Measurements from ENCODE around the gene TBCE.
"Not testable (repeated sequence)": the region's sequence is repeated elsewhere in the genome, so short reads cannot be mapped to it uniquely, and the experiment has no call there.

TBCE gene

DNA sequence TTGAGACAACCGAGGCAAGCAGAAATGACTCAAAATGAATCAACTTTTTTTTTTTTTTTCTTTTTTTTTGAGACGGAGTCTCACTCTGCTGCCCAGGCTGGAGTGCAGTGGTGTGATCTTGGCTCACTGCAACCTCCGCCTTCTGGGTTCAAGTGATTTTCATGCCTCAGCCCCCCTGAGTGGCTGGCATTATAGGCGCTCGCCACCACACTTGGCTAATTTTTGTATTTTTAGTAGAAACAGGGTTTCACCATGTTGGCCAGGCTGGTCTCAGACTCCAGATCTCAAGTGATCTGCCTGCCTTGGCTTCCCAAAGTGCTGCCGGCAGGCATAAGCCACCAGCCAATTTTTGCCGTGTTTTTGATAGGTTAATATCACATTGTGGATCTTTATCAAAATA is 90.6 kb downstream of the TBCE start:
- not testable (repeated sequence) for DNase-seq

- no peak for DNase-seq
These were observed 93.5 kb downstream of the TBCE start for GRCh38 chr1:235460770-235461169.

- DNase-seq, result no peak
These were observed 94.7 kb downstream of the TBCE start for GRCh38 chr1:235461954-235462353.

GRCh38 chr1:235462832-235463231 is 95.6 kb downstream of the TBCE start:
- not testable (repeated sequence) for DNase-seq

GRCh38 chr1:235465066-235465465 is 97.8 kb downstream of the TBCE start:
- DNase-seq, result no peak

DNA sequence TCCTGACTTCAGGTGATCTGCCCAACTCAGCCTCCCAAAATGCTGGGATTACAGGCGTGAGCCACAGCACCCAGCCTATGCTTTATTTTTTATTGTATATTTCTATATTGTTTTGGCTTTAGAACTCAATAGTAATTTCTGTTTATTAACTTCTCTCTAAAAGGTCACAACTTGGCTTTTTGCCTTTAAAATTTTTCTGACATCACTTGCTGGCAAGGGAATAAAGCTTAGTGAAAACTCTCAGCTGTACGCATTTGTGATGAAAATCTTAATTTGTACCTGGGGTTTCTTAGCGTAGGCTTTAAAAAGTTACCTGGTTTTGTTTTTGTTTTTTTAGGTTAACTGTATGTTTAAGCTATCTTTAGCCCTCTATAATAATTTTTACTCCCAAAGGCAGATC is 100.8 kb downstream of the TBCE start:
- no peak for DNase-seq

DNA sequence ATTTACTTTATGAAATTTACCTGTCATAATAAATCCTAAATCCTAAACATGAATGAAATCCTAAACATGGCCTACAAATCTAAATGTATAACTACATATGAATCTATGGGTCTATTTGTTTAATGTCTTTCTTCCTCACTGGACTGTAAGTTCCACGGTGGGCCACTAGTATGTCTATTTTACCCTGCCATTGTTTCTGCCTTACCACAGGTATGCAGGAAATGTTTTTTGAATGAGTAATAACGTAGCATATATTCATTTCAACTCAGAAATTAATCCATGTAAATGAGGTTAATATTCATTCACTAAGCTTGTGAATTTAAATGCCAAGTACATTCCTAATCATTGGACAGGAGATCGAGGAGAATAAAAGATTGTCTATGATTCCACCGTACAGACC is 101.7 kb downstream of the TBCE start:
- no peak for DNase-seq

DNA sequence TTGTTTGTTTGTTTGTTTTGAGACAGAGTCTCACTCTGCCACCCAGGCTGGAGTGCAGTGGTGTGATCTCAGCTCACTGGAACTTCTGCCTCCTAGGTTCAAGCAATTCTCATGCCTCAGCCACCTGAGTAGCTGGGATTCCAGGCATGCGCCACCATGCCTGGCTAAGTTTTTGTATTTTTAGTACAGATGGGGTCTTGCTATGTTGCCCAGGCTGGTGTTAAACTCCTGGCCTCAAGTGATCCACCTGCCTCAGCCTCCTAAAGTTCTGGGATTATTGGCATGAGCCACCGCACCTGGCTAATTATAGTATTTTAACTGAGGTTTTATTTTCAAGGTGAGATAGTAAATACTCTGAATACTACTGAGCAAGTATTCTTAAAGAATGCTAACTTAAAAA is 102.7 kb downstream of the TBCE start:
- DNase-seq, result not testable (repeated sequence)

DNA sequence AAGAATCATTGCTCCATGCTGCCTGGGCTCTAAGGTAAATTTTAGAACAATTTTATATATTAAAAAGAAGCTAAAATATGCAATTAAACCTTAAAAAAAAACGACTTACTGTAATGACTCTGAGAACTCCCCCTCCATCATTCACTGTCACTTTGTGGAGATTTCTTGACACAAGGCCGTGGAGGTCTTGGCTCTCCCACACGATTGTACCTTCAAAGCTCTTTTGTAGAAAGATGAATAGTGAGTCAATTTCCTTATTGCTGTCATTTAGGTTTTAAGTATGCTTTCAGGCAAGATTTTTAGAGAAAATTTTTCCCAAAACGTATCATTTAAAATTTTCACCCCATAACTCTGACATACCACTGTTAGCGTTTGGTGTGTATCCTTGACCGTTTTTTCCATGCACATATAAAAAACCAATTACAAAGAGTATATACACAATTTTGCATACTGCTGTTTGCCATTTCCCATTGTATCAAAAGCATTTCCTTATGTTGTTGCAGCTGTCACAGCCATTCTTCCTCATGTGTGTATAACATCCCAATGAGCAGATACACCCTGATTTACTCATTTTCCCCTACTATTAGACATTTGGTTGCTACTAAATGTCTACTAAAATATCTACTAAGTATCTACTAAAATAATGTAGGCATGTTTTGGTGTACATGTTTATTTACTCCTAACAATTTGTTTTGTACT is 103.7 kb downstream of the TBCE start:
- no peak for DNase-seq

GRCh38 chr1:235473806-235474205 is 106.6 kb downstream of the TBCE start:
- DNase-seq, result no peak

GRCh38 chr1:235483090-235483489 is 115.9 kb downstream of the TBCE start:
- DNase-seq, result no peak

DNA sequence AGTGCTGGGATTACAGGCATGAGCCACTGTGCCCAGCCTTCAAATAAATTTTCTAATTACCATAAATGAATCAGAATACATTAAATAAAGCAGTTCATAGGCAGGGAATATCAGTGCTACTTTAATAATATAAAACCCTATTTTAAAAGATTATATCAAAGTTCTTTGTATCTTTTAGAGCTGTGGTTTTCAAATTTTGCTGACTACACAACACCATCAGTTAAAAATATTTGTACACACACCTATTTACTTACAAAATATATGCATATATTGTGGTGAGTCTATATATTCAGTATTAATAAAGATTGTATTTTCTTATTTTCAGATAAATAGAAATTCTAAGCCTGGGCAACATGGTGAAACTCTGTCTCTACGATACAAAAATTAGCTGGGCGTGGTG is 118.3 kb downstream of the TBCE start:
- DNase-seq, result no peak

DNA sequence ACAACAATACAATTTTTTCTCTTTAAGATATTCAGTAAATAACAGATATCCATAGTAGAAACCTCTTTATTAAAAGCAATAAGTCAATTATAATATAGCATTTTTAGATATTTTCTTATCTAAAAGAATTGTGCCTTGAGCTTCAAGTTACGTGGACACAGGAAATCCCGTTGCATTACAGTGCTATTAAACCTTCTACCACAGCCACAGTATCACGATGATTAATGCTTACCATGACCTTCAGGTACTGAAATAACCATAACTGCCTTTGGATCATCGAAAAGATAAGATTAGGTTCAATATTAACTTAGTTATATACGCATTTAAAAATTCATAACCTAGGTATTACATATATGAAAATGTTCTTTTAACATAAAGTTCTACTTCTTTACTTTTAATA is 119.1 kb downstream of the TBCE start:
- DNase-seq, result no peak

GRCh38 chr1:235491644-235492043 is 124.4 kb downstream of the TBCE start:
- no peak for DNase-seq

DNA sequence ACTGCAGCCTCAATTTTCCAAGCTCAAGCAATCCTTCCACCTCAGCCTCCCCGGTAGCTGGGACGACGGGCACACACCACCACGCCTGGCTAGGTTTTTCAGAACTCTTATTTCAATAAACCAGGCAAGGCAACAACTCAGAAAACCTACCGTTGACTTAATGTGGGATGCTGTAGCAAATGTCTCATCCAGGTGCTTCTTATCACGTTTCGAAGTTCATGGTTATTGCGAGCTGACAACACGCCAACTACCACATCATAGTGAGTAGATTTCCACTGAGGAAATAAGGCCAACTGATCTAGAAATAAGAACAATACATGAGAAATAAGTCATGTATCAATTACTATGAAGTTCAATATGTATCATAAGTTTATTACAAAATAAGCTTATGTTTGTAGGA is 127.3 kb downstream of the TBCE start:
- DNase-seq, result no peak

DNA sequence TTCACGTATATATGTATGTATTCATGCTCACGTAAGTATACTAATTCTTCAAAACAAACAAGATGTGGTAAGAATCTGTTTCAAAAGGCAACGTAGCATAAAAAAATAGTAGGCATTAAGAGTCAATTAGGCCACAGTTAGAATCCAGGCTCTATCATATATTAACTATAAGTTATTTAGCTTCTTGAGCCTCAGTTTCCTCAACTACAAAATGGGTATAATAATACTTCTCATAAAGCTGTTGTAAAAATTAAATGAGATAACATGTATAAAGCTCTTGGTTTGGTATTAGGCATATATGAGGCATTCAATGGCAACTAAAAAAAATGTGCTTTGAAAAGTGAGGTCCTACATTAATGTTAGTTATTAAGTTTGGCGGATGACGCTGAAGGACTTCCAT is 127.8 kb downstream of the TBCE start:
- DNase-seq, result no peak

DNA sequence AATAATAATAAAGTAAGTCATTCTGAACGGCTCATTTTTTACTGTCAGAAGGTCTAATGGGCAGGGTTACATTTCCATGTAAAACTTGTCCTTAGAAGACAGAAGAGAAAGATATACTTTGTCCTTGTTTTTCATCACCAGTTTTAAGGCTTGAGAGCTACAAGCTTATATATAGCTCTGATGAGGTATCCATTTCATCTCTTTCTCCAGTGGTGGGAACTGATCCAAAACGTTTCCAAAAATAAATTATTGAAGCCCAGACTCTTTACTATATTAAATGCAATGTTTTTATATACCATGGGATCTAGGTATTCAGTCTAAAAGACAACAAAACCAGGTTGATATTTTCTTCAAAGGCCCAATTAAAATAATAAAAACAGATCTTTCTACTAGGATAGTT is 128.3 kb downstream of the TBCE start:
- no peak for DNase-seq

GRCh38 chr1:235500971-235501540 is 133.8 kb downstream of the TBCE start:
- no peak for DNase-seq

Measured in activated CD4-positive, CD25-positive, alpha-beta regulatory T cell treated with anti-CD3 and anti-CD28 coated beads, Interleukin-2, amount 50 U/mL, for 72 hours (primary cell).